Superior temporal gyrus (tissue), 1 donor: ENCODE results near the gene PPP1R9A.

Experiments
- DNase-seq: peaks from one replicate; pipeline ENCODE4 v3.0.0-alpha.2; 2016; ENCODE audit errors: extremely low spot score

The PPP1R9A gene

GRCh38 chr7:95262875-95263274 is 355.5 kb downstream of the PPP1R9A start:
- no peak for DNase-seq

DNA sequence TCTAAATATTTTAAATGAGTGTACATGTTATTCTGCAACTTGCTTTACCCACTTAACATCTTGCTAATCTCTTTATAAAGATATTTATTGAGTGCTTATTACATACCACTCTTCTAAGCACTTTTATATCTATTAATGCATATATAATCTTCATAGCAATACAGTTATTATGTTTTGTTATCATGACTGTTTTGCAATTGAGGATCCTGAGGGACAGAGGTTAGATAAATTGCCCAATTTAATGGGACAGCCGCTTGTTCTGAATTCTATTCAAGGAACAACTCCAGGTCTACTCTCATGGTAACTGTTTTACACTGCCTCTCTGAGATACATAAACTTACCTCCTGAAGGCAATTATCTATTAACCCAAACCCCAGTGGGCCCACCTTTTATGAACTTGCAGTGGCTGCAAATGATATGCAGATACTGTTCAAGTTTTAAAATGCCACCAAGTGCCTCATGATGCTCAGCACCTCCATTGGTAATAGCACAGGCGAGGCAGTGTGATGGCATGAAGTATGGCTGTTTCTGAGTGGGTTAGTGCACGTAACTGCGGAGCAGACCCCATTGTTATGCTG is 356.5 kb downstream of the PPP1R9A start:
- DNase-seq, result no peak

GRCh38 chr7:95264363-95264891 is 357.0 kb downstream of the PPP1R9A start:
- no peak for DNase-seq

DNA sequence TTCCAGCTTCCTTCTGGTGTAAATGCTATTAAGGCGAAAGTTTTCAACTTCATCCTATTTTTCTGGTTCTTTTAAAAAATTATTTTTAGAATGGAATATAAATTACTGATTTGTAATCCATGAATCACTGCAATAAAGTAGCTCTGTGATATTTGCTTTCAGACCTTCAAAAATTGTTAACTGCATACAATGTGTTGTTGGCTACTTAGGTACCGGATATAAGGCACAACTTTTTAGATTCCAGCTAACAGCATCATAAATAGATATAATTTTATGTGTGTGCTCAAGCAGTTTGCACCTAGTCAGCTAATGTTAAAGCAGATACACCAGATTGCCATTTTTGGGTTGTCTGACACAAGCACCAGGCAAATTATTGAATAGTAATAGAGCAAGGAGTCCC is 358.2 kb downstream of the PPP1R9A start:
- no peak for DNase-seq

DNA sequence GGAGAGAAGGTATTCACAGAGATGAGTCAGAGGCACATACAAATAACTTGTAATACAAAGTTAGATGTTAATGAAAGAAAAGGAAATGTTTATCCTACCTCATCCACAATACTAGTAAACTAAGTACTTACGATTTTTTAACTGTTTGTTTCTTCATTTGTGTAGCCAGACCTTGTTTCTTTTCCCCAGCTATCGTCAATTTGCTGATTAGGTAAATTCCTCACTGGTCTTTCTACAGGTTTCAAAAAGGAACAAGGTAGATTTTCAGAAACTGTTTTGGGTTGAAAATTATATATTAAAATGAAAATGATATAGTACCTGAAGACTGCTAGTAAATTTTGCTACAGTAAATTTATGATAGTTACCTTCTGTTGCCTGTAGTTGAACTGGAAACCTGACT is 360.4 kb downstream of the PPP1R9A start:
- DNase-seq, result no peak

- DNase-seq, result no peak
Measured at GRCh38 chr7:95269640-95270039, 362.2 kb downstream of the PPP1R9A start.

- no peak for DNase-seq
Measured at GRCh38 chr7:95276114-95276513, 368.7 kb downstream of the PPP1R9A start.

DNA sequence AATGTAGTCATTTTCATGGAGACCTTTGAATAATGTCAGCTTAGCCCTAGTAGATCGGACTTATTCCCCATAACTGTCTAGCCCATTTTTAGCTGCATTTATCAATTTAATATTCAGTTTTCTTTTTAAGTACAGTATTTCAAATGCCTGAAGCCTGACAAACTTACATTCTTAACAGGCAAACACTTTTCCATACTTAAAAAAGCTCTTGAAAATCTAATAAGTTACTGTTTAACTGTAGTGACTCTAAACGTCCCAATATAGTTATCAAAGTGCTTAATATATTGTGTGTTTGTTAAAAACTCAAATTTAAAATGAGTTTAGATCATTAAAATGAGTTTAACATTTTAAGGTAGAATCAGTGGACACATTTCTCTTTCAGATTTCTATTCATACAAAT is 372.0 kb downstream of the PPP1R9A start:
- no peak for DNase-seq

- no peak for DNase-seq
Measured at GRCh38 chr7:95286096-95286495, 378.7 kb downstream of the PPP1R9A start.

DNA sequence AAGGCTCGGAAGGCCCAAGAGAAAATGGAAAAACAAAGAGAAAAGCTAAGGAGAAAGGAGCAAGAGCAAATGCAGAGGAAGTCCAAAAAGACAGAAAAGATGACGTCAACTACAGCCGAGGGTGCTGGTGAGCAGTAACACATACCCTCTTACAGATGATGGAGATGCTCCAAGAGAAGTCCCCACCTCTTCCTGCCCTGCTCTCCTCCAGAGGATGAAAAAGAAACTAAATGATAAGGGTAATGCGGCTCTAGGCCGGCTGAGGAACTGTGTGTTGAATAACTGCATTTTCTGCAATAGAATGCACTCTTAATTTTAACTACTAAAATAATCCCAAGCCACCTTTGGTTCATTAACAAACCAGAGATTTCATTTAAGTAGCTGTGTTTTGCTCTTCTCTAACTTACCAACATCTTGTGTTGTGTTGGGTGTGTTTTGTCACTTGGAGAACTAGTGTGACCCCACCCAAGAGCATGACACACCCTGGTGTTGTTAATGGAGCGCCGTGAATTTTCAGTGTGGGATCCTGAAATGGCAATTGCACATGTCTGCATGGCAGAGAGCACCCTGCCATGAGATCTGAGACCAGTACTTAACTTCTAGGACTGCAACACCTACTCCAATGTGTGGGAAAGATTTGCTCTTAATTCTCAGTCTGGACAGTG is 382.9 kb downstream of the PPP1R9A start:
- DNase-seq, result no peak

GRCh38 chr7:95295397-95295796 is 388.0 kb downstream of the PPP1R9A start:
- no peak for DNase-seq

GRCh38 chr7:95296456-95296855 is 389.1 kb downstream of the PPP1R9A start:
- no peak for DNase-seq

DNA sequence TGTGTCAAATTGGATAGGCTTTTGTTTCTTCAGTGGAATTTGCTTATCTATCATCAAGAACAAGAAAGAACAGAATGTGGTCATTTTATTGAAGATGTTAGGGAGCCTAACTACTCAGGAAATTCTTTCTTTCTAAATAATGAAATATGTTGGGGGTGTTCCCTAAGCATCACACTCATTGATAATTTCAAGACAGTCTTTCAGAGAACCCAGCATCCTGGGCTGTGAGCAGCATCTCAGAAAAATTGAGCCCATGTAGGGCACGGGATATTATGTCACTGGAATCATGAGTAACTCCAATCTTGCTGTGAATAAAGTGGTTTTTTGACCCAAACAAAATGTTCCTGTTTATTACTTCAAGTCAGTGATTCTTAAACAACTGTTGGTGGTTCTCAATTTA is 389.6 kb downstream of the PPP1R9A start:
- DNase-seq, result no peak

DNA sequence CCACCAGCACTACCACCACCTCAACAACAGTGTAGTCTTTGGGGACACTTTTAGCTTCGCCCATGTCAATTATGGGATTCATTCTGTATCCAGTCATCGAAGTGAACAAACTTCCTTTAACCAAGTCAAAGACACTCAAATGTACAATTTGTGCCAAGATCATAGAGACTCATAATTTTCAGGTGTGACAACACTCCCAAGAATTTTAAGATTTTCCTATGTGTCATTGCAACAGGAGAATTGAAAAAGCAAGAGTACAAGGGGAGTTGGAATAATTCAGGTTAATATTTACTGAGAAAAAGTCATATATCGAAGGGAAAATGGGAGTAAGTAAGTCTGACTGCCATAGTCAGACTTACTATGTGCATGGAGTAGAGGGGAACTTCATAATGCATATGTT is 390.7 kb downstream of the PPP1R9A start:
- DNase-seq, result no peak

DNA sequence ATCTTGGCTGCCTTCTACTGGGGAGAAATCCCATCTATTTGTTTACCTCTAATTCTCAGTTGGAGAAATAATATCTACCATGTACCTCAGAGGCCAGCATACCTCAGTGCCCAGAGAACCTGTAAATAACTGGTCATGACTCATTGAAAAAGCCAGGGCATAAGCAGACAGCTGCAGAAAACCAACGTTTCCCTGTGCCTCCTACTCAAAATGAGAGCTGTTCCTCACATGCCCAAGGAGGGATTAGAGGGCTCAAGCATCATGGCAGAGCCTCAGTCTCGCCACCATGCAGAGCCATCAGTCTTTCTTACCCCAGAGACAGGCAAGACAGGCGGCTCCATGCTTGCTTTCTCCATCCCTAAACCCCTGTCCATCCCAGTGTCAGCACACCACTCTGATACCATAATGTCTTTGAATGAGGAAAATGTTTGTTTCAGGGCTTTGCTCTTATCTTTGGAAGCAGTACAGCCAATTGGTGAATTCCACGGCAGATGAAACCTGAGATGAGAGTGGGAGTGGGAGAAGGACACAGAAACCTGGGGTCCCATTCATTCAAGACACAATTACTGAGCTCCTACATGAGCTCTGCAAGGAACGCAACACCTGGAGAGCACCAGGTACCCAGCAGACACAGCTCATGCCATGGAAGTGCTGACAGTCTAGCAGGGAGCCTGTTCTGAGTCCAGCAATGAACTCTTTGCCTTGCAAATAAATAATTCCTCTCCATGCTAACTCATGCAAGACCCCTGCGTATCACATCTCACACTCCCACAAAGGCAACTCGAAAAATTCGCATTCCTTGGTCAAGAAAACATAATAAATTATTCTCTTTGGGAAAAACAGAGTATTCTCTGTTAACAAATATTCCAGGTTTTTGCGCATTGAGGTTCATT is 395.9 kb downstream of the PPP1R9A start:
- DNase-seq, result no peak

GRCh38 chr7:95304990-95305389 is 397.6 kb downstream of the PPP1R9A start:
- no peak for DNase-seq

DNA sequence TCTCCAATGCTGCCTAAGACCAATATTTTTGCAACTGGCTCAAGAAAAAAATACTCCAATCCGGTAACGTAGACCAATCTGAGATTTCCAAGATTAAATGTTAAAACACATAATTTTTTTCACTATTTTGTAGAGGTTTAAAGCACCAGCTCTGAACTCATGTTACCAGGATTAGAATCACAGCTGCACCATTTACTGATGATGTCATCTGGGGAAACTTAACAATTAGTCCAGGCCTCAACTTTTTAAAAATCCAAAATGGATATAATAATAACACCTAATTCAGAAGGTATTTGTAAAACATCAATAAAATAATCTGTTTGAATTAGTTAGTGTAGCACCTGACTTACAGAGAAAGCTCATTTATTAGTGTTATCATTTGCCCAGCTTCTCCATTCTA is 402.6 kb downstream of the PPP1R9A start:
- DNase-seq, result no peak

DNA sequence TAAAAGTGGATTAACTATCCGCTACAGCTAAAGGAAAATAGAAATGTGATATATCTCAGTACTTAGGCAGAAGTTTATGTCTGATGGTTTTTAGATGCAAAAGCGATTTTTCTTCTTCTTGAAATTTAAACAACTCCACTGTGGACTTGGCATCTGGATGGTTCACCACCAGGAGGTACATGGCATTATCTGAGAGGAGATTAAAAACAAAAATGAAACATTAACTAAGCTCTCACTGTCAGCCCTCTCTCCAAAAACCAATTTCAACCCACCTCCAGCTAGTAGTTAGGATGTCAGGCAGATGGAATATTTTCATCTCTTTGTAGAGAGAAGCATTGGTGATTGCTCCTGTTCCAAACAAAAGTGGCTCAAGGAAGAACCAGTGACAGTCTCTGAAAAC is 404.0 kb downstream of the PPP1R9A start:
- no peak for DNase-seq

GRCh38 chr7:95312561-95312960 is 405.2 kb downstream of the PPP1R9A start:
- DNase-seq, result no peak

GRCh38 chr7:95316588-95316987 is 409.2 kb downstream of the PPP1R9A start:
- no peak for DNase-seq

- DNase-seq, result no peak
Measured at GRCh38 chr7:95317546-95317945, 410.2 kb downstream of the PPP1R9A start.

- DNase-seq, result no peak
Measured at GRCh38 chr7:95317966-95318365, 410.6 kb downstream of the PPP1R9A start.
